AG04450 (cell line): ENCODE results near the gene TRIM40. TPM values are rescaled to one million over a fixed set of nuclear protein-coding genes. Genes with fewer than 3 reads are reported as not detected.

Source experiments
- CTCF ChIA-PET: fragments of 300-600, 350-600 bp; formaldehyde crosslinking; extraction: SDS; loops from one replicate; lab custom pipeline; 2022; ENCODE audit warnings: antibody characterized with exemption, inconsistent platforms; lab: Charles Lee
- POLR2A ChIA-PET: fragments of 350-600 bp; formaldehyde crosslinking; extraction: SDS; loops from one replicate; lab custom pipeline; 2021; ENCODE audit warnings: antibody characterized with exemption, inconsistent platforms; lab: Yijun Ruan, JAX
- DNase-seq: peaks from one replicate; pipeline ENCODE4 v3.0.0-alpha.2; 2011; ENCODE audit warnings: low read depth, low spot score
- H3K27ac ChIP-seq: one replicate; pipeline ENCODE4 v1.5.1; 2012; ENCODE audit warnings: low read depth, low read length, control low read depth
- H3K27me3 ChIP-seq: one replicate; pipeline ENCODE4 v1.6.0; 2012; ENCODE audit warnings: low read length; ENCODE audit not compliant: control insufficient read depth, insufficient read depth
- H3K4me3 ChIP-seq: 2 replicates; pipeline ENCODE4 v1.5.1; 2011; ENCODE audit warnings: mild to moderate bottlenecking, low read depth, low read length, control low read depth
- H3K9me3 ChIP-seq: 2 replicates; pipeline ENCODE4 v1.5.1; 2012; ENCODE audit warnings: low read length; ENCODE audit not compliant: control insufficient read depth, insufficient read depth
- CTCF ChIP-seq: IDR thresholded peaks from 2 replicates; pipeline ENCODE4 v1.5.1; 2011; ENCODE audit warnings: low read depth, low read length, control low read depth, inconsistent platforms
- polyA plus RNA-seq: library from polyadenylated mRNA; depleted of rRNA; stranded (reverse); fragments of >200 nt; gene quantifications from 2 replicates; pipeline ENCODE4 v1.2.3, GENCODE V29; 2011

The TRIM40 gene
- polyA plus RNA-seq, 1 experiment: not detected

- Histone ChIP-seq H3K4me3 (no peak overlapping the region), H3K27me3 (peaks cover 9% of the 10 kb centered on the region), H3K9me3 (no peaks in the 10 kb centered on the region; the same call in 1 of the 2 replicates), H3K27ac (no peak overlapping the region)
- ChIA-PET POLR2A (no interaction called here), CTCF (interaction anchor here (1.0 to 3.3 kb wide), 2 partner anchors 21 kb away, joined by 4 to 23 read pairs; no protein-coding TSS in a partner anchor)
- no peak for TF ChIP-seq CTCF
- no peak for DNase-seq
Observed at GRCh38 chr6:30152016-30152673, 16.2 kb downstream of the TRIM40 start.

DNA sequence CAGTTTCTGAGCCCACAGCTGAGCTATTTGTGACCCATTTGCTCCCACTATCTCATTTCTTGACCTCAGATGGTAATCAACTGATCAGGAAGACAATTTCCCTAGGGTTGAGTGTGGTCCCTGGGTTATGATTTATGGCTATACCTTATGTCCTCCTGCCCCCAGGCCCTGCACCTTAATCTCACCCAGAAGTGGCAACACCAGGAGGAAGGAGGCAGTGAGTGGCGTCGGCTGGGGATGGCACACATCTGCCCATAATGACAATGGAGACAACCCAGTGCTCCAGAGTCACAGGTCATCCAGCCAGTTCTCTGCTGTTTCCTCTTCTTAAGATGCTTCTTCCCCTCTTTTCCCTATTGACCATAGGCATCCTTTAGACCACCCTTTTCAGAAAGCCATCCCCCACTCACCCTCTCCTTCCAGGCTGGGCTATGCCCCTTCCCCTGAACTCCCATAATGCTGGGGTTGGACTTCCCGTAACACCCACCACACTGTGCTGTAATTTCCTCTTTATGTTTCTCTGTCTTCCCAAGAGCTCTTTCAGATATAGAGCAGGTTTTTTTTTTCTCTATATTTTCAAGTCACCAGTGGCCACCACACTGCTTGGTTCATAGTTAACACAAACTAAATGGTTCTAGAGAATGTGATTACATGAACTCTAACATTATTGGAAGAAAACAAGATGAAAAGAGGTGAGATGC, 17.1 kb downstream of the TRIM40 start:
- POLR2A ChIA-PET: no interaction called here
- Histone ChIP-seq H3K9me3 (no peaks in the 10 kb centered on the region; the same call in 1 of the 2 replicates), H3K27me3 (peaks cover 9% of the 10 kb centered on the region), H3K27ac (no peak overlapping the region), H3K4me3 (no peak overlapping the region)
- CTCF ChIA-PET: interaction anchor here (3.3 kb wide), 1 partner anchor 22 kb away, joined by 23 read pairs; no protein-coding TSS in a partner anchor
- DNase-seq: no peak
- no peak for TF ChIP-seq CTCF

GRCh38 chr6:30154061-30154460, 18.1 kb downstream of the TRIM40 start:
- Histone ChIP-seq H3K27ac (no peak overlapping the region), H3K27me3 (peaks cover 12% of the 10 kb centered on the region), H3K9me3 (no peaks in the 10 kb centered on the region; the same call in 1 of the 2 replicates), H3K4me3 (no peak overlapping the region)
- ChIA-PET POLR2A (no interaction called here), CTCF (interaction anchor here (1.2 to 3.3 kb wide), 3 partner anchors 14 to 23 kb away, joined by 4 to 23 read pairs (median 5); no protein-coding TSS in a partner anchor)
- no peak for TF ChIP-seq CTCF
- DNase-seq: no peak

DNA sequence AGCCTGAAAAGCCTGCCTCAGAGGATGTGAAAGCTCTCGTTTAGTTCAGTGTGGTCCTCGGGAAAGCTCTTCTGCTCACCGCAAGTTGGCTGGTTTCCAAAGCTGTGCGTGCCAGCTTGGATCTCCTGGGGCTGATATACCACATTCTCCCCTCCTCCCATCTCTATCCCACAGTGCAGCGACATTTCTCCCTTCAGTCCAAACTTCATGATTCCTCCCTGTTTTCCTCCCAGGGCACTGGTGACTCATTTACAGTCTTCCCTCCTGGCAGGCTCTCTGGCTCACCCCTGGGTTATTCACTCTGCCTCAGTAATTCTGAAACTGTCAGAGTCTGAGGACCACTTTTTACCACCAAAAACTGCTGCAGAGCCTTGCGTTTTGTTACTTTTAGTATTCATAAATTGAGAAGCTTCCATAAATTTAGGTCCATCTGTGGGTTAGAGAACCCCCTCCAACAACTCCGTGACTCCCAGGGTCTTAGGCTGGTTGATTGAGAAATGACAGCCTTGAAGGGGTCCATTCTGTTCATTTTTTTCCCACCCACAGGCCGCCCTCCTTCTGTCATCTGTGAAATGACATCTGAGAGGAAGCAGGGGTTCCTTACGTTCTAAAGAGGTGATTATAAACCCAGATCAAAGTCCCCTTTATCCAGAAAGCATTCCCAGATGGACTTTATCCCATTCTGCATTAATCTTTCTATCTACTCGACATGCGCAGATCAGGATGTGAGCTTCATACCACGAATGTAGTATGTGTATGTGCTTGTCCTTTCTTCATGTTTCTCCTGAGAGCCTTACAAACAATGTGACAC, 19.0 kb downstream of the TRIM40 start:
- no peak for DNase-seq
- Histone ChIP-seq H3K4me3 (no peak overlapping the region), H3K27ac (no peak overlapping the region), H3K9me3 (no peaks in the 10 kb centered on the region; the same call in 1 of the 2 replicates), H3K27me3 (peaks cover 12% of the 10 kb centered on the region)
- ChIA-PET POLR2A (no interaction called here), CTCF (interaction anchor here (1.2 to 3.3 kb wide), 3 partner anchors 13 to 24 kb away, joined by 4 to 23 read pairs (median 5); no protein-coding TSS in a partner anchor)
- TF ChIP-seq CTCF: no peak
